Stimulated activated CD8-positive, alpha-beta memory T cell treated with anti-CD3 and anti-CD28 coated beads, Interleukin-4, amount 100 ng/mL, for 1 hour (primary cell): ENCODE results near the gene TRIM71.

Source experiments
- DNase-seq, 2 donors: peaks; one replicate each; pipeline ENCODE4 v3.0.0-alpha.2; 2020; ENCODE audit warnings: low read depth in 2 of 2, low spot score in 1 of 2

Gene TRIM71

DNA sequence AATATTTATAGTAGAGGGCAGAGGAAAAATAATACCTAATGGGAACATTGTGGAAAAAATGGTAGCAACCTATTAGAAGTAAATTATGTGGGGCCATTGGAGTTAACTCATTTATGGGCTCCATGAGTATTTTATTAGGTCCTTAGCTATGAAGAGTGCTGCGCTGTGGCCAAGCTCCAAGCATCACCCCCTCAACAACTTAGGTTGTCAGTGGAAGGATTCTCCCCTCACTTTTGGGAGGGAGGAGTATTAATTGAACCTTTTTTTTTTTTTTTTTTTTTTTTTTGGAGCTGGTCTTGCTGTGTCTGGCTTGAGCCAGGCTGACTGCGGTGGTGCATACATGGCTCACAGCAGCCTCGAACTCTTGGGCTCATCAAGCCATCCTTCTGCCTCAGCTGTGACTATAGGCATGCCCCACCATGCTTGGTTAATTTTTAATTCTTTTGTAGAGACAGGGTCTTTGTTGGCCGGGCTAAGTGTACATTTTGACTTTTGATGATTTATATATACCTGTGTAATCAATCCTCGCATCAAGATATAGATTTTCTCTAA is 45.2 kb downstream of the TRIM71 start:
- no peak for DNase-seq

- no peak for DNase-seq
Observed at GRCh38 chr3:32865383-32865782, 47.6 kb downstream of the TRIM71 start.

DNA sequence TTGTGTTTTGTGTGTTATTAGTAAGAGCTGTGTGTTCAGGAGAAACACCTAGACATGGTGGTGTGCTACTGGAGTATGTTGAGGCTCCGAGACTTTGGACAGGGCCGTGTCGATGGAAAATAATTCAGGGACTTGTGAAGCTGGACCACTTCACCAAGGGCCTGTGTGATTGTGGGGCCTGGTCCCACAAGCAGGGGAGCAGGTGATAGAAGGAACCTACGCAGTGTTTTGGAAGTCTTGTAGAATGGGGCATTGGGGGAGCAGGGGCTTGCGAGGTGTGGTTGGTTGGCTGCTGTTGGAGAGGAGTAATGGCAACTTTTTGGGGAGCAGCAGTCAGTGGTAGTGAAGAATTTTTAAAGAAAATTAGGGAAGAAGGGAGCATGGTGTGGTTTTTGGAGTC is 48.7 kb downstream of the TRIM71 start:
- DNase-seq, result no peak

GRCh38 chr3:32867954-32868353 is 50.2 kb downstream of the TRIM71 start:
- DNase-seq, result no peak

GRCh38 chr3:32868719-32869512 is 51.1 kb downstream of the TRIM71 start:
- DNase-seq, result no peak

DNA sequence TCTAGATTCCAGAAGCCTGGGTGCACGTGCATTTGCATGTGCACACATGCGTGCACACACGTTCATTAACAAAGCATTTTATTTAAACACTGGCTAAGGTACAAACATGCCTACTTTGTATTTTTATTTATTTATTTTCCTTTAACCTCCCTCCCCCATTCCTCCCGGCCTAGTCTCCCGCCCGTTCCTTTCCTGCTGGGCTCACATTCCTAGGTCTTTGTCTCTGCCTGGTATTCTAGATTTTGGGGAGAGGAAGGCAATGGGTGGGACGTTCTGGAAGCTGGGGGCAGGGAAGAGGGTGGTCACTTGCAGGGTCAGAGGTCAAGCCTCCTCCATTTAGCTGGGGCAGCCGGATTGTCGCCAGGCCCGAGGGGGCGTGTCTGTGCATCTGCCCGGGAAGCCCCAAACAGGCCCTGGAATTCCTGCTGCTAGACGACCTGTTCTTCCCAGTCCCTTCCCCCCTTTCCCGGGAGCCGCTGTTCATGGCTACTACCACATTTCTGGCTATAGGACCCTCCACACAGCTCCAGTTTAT is 51.8 kb downstream of the TRIM71 start:
- DNase-seq, result no peak

DNA sequence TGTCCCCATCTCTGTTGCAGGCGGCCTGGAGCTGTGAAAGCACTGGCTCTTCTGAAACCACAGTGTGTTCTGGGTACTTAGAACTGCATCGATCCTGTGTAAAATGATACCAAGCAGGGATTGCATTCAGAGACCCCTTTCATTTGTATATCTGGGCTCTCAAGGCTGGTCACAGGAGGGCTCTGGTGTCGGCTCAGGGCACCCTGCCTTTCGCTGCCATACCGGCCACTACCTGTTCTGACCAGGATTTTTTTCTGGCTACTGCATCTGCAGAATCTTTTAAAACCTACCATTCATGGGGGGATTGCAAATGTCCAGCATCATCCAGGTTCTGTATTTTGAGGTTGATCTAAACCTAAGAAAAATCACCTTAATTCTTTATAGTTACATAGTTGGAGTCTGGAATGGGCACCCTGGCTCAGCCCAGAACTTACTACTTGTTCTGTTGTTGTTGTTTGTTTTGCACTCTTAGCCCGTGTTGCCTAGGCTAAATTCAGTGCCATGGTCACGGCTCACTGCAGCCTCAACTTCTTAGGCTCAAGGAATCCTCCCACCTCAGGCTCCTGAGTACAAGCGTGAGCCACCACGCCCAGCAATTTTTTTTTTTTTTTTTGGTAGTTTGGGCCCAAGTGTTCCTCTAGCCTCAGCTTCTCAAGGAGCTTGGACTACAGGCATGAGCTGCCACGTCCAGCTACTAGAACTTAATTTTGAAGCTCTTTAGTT is 52.7 kb downstream of the TRIM71 start:
- DNase-seq, result no peak

DNA sequence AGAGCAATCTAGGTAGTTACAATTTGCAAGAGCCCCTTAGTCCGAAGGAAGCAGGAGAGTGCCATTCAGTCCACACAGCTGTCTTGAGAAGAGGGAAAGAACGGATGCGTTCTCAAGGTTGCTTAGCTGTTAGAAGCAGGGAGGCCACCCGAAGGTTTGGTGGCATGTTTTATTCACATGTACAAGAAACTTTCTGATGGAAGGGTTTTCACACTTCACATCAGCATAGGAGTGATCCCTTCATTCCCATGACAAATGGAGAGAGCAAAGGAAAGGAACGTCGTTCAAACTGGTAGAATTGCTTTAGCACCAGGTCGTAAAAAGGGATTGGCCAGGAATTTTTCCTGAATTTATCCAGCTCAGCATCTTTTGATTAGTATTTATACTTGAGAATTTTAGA is 53.5 kb downstream of the TRIM71 start:
- no peak for DNase-seq

- DNase-seq, result no peak
Observed at GRCh38 chr3:32872487-32873382, 54.9 kb downstream of the TRIM71 start.

DNA sequence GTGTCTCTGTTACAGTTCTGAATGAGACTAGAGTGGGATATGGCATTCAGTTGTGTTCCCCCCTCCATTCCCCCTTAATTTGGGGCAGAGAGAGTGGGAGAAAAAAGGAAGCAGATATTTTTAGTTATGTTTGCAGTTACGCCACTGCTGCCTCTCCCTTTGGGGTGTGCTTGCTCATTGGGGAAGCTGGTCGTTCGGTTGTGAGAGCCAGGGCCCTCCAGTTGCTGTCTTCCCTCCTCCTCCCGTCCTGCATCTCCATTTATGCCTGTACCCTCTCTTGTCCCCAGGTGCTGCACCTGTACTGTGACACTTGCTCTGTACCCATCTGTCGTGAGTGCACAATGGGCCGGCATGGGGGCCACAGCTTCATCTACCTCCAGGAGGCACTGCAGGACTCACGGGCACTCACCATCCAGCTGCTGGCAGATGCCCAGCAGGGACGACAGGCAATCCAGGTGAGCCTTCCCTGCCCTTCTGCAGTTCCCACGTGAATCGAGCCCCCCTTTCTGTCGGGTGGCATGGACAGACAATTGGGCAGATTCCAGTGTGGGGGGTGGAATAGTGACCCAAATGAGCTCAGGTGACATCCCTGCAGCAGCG is 55.8 kb downstream of the TRIM71 start:
- DNase-seq, result no peak

GRCh38 chr3:32876920-32877319 is 59.1 kb downstream of the TRIM71 start:
- DNase-seq, result no peak

DNA sequence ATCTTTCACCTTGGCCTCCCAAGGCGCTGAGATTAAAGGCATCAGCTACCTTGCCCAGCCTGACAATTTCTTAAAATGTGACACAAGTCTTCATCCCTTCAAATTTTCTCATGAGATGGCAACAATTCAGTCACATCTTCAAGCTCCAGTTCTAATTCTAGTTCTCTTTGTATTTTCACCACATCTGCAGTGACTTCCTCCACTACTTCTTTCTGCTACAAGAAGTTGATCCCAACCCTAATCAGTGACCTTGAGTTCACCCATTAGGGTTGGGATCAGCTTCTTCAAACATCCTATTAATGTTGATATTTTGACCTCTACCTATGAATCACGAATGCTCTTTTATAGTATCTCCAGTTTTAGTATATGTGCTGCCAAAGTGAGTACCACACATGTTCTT is 59.8 kb downstream of the TRIM71 start:
- DNase-seq, result no peak

GRCh38 chr3:32880225-32880624 is 62.4 kb downstream of the TRIM71 start:
- no peak for DNase-seq

DNA sequence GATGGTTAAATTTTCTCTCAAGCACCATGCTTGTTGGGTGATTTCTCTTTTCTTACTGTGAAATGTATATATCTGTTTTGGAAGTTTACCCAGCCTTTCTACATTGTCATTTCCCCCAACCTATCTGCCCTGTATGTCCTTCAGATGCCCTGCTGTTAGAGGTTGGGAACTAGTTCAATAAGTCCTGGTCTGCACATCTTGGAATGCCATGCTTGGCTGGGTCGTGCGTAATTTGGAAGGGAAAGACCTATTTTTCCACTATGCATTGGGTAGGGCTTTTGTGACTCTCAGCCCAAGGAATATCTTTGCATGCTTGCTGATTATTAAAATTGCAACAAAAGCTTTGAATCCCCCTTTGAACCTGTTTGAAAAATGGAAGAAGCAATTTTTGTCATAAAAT is 63.8 kb downstream of the TRIM71 start:
- no peak for DNase-seq

DNA sequence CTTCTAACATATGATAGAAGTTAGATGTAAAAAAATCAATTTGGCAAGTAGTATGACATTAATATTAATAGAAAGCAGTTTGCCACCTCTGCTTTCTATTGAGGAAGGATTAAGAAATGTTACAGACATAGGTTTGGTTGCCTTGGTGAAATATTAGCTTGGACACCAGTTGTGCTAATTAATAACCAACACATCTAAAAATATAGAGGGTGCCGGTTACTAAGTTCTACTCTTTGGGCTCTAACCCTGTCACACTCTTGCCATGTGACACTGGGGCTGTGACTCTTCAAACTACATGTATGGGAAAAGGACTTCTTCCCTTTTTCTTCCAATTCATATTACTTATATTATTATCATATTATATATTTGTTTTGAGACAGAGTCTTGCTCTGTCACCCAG is 64.4 kb downstream of the TRIM71 start:
- DNase-seq, result no peak

DNA sequence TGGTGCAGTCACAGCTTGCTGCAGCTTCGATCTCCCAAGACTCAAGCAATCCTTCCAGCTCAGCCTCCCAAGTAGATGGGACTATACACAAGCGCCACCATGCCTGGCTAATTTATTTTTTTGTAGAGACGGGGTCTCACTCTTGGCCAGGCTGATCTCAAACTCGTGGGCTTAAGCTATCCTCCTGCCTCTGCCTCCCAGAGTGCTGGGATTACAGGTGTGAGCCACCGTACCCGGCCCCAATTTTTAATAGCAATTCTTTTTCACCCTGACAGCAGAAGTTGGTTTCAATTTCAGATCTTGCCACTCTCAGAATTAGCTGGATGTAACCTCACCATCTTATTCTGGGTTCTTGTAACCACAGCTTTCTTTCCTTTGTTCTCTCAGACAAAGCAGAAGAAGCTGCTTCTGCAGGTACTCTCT is 64.8 kb downstream of the TRIM71 start:
- no peak for DNase-seq

DNA sequence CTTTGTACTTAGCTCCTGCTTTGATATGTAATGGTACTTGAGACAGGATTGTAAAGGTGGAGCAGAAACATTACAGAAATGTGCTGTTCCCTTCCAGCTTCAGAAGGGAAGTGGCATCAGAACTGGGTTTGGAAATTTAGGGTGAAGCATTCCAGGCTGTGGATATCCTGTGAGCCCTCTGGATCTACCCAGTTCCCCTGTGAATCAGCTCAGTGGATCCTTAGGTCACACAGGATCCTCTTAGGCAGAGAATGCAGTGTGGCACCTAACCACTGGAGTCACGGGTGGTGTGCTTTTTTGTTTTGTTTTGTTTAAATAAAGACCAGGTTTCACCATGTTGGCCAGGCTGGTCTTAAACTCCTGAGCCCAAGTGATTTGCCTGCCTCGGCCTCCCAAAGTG is 66.0 kb downstream of the TRIM71 start:
- no peak for DNase-seq

GRCh38 chr3:32884591-32884990 is 66.8 kb downstream of the TRIM71 start:
- DNase-seq, result no peak

DNA sequence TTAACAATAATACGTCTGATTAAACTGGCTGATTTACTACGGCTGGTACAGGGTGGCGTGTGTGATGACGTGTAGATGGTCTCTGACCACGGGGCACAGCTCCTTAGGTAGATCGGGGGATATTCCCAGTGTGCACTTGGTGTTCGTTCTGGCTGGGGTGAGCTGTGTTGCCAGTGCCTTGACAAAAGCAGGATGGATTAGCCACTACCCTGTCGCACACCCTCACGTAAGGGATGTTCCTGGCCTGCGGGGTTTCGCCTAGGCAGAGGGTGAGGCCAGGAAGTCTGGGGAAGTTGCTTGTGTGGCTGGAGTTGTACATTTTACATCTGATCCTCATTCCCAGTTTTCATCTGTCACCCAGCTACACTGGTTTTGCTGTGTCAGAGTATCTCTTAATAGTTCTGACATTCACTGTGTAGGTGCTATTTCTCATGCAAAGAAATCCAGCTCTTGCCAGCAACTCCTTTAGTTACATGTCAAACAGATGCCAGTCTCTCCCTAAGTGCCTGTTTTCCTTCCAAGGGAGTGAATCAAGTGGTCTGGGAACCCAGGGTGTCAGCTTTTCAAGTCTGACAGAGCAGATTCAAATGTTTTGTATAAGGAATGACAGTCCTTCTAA is 67.6 kb downstream of the TRIM71 start:
- no peak for DNase-seq

- DNase-seq, result no peak
Observed at GRCh38 chr3:32886296-32886695, 68.5 kb downstream of the TRIM71 start.
